HG02623 (cell line): ENCODE data around the gene SHTN1.
A peak's percentile ranks its signal among the peaks of the same experiment; 100 is the strongest.

Experiments
- ATAC-seq: cut with Tn5 transposase; IDR thresholded peaks from one replicate; pipeline ENCODE4 v1.9.1; 2021; ENCODE audit warnings: moderate library complexity; ENCODE audit not compliant: unreplicated experiment

The SHTN1 gene

DNA sequence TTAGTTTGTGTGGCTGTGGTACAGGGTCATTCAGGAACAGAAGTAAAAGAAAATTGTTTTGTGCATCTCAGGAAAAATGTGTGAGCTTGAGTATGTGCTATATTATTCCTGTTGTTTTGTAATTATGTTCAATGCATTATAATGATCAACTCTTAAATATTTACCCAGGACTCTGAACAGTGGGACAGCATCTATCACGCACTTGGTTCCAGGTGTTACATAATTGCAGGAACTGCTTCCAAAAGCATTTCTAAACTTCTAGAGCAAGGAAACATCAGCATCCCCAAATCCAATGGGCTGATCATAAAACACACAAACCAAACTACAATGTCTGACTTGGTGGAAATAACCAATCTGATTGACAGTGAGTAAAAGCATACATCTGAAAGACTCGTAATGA lies 129.1 kb downstream of the SHTN1 start:
- ATAC-seq, result no peak

DNA sequence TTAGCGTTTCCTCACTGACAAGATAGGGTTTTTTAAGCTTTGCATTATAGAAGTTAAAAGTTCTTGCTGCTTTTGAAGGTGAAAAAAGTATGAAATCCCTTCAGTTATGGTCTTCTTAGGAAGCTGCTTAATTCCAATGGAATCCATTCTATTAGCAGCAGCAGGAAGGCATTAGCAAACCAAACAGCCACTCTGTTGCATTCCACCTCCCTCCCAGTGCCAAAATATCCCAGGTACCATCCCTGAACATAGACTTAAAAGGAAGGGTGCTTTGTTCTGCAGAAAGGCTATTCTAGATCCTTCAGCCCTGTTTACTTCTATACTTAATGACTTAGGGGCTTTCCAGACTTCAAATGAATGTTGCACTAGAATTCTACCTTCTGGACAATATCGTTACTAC lies 131.9 kb downstream of the SHTN1 start:
- no peak for ATAC-seq

DNA sequence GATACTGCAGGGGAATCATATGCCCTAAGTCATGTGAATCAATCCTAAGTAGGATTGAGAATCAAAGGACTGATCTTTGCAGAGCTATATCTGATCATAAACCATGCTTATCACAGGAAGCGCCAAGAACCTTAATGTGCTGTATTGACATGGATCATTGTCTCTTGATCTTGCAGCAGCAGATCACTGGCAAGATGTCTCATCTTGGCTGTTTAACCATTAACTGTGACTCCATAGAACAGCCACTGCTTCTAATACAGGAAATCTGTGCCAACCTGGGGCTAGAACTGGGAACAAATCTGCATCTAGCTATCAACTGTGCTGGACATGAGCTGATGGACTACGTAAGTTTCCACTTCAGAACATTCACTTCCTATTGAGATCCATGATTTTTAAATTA lies 134.0 kb downstream of the SHTN1 start:
- ATAC-seq, result no peak

DNA sequence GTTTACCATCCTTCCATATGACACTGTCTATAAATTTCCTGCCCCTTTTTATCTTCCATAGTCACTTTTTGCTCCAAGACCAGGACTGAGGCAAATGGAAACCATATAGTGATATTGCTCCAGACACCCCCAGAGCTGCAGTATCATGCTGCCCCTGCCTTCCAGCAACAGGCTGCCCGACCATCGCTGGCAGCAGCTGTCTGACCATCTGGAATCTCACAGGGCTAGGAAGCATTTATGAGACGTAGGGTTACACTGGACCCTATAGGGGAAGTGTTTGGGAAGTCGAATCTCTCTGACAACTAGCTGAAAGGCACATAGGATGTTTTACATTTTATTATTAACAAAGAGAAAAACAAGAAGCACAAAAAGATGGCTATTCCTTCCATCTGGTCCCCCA lies 136.3 kb downstream of the SHTN1 start:
- no peak for ATAC-seq

DNA sequence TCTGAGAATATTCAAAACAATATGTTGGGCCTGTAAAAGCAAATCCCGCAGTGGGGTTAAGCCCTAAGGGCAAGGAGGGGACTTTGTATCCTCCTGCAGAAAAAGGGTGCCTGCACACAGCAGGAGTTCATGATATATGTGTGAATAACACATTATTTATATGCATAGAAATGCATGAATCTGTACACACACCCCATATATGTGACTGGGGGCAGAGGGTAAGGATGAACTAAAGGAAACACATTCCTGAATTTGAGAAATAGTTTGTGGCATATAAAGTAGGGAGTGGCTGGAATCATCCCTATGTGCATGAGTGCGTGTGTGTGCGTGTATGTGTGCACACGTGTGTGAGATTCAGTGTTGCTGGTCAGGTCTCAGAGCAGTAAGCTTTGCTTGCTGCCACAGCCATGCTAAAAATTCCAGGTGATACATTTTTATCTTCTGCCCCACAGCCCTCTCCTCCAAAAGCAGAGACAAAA lies 136.8 kb downstream of the SHTN1 start:
- ATAC-seq, result no peak

- no peak for ATAC-seq
Observed at GRCh38 chr10:116866987-116867595, 137.9 kb downstream of the SHTN1 start.

DNA sequence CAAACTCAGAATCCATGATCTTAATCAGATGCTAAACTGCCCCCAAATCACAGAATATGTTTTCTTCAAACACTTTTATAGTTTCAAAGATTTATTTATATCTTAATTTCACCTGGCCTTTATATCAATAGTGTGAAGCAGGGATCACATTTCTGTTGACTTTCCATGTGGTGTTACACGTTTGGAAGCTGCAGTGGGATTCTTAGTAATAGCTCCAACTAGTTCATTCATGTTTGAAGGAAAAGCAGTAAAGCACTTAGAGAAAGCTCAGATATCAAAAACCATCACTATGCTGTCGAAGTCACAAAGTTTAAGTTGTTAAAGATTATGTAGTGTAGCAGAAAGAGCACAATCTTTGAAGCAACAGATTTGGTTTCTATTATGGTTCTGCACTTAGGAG lies 138.9 kb downstream of the SHTN1 start:
- ATAC-seq, result no peak

GRCh38 chr10:116864436-116864835 lies 140.6 kb downstream of the SHTN1 start:
- no peak for ATAC-seq

- no peak for ATAC-seq
Observed at GRCh38 chr10:116861796-116862195, 143.2 kb downstream of the SHTN1 start.

GRCh38 chr10:116857156-116857555 lies 147.8 kb downstream of the SHTN1 start:
- no peak for ATAC-seq

DNA sequence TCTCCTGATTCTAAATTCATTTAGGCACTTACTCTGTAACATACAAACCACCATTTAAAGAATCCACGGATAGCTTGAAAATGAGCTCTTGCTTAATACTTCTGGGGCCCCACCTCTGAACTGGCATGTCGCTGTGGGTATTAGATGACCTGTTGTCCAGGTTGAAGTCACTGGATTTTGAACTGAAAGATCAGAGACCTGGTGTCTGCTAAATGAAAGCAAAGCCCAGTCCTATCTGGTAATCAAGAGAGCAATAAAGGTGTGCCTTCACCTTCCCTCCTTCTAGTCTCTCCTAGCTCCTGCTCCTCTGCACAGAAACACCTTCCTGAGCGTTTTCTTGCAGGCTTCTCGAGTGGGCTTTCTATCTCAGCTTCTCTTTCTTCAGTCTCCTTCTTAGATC lies 151.3 kb downstream of the SHTN1 start:
- no peak for ATAC-seq

DNA sequence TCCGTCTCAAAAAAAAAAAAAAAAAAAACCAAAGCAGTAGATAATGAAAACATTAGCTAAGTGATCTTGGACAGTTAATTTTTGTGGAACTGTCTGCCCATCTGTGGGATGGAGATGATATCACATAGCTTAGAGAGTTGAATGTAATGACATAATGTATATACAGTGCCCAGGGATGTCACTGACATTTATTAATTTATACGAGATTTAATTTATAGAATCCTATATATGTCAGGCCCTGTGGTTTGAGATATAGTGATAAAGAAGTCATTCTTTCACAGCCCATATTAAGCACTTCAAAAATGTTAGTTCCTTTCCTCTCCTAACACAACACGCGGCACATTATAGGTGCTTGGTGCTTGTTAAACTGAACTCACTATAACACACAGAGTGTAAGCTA lies 151.7 kb downstream of the SHTN1 start:
- no peak for ATAC-seq

DNA sequence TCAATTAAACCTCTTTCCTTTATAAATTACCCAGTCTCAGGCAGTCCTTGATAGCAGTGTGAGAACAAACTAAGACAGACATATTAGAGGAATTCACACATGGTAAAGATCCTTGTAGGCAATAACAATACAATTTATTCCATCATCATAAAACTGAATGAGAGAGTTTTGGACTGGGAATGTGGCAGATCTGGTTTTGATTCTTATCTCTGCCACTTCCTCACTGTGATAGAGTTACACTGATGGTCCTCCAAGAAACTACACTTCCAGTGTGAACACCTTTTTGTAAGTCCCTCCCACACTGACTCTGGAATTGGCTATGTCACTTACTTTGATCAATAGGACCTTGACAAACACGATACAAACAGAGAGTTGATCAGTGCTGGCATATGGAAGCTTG lies 152.7 kb downstream of the SHTN1 start:
- ATAC-seq, result no peak

DNA sequence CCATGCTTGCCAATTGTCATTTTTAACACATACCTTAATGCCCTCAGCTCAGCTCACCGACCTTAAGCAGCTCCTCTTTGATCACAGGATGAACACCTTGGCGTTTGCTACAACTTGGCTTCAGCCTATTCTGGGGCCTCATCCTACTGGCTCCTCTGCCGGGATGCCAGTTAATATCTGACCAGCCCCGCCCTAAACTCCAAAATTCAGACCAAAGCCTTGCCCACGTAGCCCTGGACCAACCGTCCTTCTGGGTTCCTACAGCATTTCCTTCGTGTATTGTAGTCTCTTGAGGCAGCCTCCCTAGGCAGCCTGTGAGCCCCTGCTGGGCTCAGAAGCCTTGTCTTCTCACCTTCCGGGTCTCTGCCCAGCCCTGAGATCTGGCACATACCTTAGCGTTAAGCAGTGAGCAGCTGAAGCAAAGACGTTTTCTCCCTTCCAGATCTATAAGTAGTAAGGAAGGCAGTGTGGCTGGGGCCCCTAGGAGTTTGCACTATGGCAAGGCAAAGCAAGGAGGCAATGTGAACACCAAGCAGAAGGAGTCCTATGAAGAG lies 154.9 kb downstream of the SHTN1 start:
- ATAC-seq, result no peak

GRCh38 chr10:116849248-116850057 lies 155.5 kb downstream of the SHTN1 start, which contains the start of gene ENO4:
ENO4 (plus strand) TSS chr10:116849499; CDS start chr10:116849567, 68 bp downstream.
- ATAC-seq, result peak; percentile 49

DNA sequence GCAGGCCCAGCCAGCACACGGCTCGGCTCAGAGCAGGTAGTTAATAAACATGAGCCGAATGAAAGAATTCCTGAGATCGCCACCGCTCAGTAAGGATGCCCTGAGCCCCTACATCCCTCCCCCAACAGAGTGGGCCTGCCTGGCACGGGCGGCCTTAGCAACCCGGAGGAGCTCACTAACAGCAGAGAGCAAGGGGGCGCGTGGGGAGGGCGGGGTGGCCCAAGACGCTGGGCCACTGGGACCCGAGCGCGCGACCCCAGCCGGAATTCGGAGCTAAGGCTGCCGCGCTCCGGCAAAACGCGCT lies 156.1 kb downstream of the SHTN1 start:
- no peak for ATAC-seq

- peak; percentile 72 for ATAC-seq
Observed at GRCh38 chr10:116848032-116848943, 156.7 kb downstream of the SHTN1 start.

- no peak for ATAC-seq
Observed at GRCh38 chr10:116845823-116846222, 159.2 kb downstream of the SHTN1 start.

DNA sequence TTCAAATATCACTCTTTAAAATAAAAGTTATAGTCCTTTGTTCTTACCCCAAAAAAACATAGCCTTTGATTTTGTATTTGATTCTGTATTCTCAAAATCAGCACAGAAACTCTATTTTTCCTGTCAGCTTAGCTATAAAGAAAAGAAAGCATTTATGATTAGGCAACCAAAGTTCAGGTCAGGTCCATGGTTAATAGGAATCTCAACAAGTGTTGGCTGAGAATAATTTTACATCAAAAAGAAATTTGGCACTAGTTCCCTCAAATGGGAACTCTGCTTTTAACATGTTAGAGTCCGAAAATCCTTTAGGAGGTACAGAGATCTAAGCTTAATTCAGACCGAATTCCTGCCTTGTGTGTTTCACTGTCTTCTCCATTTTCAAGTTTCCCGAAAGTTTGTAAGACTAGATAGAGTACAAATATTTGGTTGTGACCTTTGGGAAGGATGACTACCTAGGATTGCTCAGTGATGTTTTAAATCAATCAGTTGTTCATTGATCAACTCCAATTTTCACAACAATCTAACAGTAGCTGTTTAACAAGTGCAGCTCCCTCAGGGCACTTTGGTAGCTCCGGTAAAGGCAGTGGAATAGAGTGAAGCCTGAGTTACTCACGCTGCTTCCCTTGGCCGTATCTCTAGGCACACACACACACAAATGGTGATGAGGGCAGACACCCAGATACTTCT lies 164.5 kb downstream of the SHTN1 start:
- ATAC-seq, result no peak

DNA sequence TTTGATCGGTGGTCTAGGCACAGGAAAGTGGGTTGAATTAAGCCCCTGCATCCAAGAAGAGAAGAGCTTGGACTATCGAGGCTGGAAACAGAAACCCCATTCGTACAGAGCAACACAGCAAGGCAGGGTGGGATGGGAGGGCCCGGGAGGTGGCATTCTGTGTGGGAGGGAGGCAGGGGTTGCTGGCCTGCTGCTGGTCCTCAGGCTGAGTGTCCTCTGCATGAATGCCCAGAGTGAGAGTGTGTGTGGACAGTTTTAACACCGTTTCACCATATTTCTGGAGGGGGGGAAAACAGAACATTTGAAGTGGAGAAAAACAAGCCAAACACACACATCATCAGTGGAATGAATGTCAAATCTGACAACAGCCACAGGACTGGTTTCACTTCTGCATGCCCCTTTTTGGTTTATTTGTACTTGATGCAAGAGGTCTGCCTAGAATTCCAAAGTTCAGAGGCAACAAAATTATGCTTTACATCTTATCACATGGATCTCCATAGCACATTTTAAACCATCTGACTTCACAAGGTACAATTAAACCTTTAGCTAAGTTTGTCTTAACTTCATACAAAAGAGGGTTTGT lies 166.8 kb downstream of the SHTN1 start:
- ATAC-seq, result peak; percentile 91
